K562 (cell line): ENCODE results near the gene PITPNB. TPM values are rescaled to one million over a fixed set of nuclear protein-coding genes. Genes with fewer than 3 reads are reported as not detected.
A peak's percentile ranks its signal among the peaks of the same experiment; 100 is the strongest.

Source experiments
- ATAC-seq: fragments of 200-7000 bp; cut with Tn5 transposase; 3 replicates; pipeline ENCODE4 v1.9.1; 2020; ENCODE audit warnings: moderate library complexity
- BruUV-seq: library from RNA; stranded (reverse); fragments of 400-500 nt; replicated peaks from 2 replicates; lab custom pipeline; 2021; lab: Mats Ljungman, UMichigan
- CTCF ChIA-PET: fragments of 300-600 bp; formaldehyde crosslinking; extraction: SDS; loops from one replicate; lab custom pipeline; 2021; ENCODE audit warnings: low intra/inter-chr PET ratio; lab: Yijun Ruan, JAX
- POLR2A ChIA-PET: fragments of 300-600, 350-650 bp; sonication (Branson Sonifier 250); formaldehyde crosslinking; extraction: SDS; loops from one replicate; lab custom pipeline; 2021; ENCODE audit warnings: antibody characterized with exemption, inconsistent platforms; lab: Yijun Ruan, JAX
- DNase-seq, 4 experiments: peaks; one replicate each; pipeline versions ENCODE4 v3.0.0 to v3.0.0-alpha.2; 2011 to 2018; ENCODE audit warnings: low spot score in 3 of 4, mixed read lengths in 3 of 4; ENCODE audit errors: extremely low read depth in 1 of 4
- FAIRE-seq: peaks from 2 replicates; lab custom pipeline; 2011; peaks lifted over from hg19 to GRCh38; lab: Jason Lieb, UNC
- H2AFZ ChIP-seq: 2 replicates; pipeline ENCODE4 v1.6.0; 2011; ENCODE audit warnings: low read depth, low read length, control low read depth, inconsistent platforms
- H3K27ac ChIP-seq: fragments of 200-600 bp; 3 replicates; pipeline ENCODE4 v1.8.0; 2011; ENCODE audit warnings: low read depth, mild to moderate bottlenecking, control low read depth, inconsistent platforms, low read length, moderate library complexity, mixed read lengths; ENCODE audit errors: extremely low read depth
- H3K27me3 ChIP-seq, 2 experiments: fragments of 300-600 bp in 1 of 2; 2 replicates in 1 of 2; 3 replicates in 1 of 2; pipeline versions ENCODE4 v1.6.0 to v1.8.0; 2011; ENCODE audit warnings: inconsistent platforms in 2 of 2, low read length in 2 of 2, mild to moderate bottlenecking in 1 of 2, mixed read lengths in 1 of 2, moderate library complexity in 1 of 2; ENCODE audit not compliant: control insufficient read depth in 2 of 2, insufficient read depth in 2 of 2
- H3K36me3 ChIP-seq: fragments of 300-600 bp; 3 replicates; pipeline ENCODE4 v1.8.0; 2011; ENCODE audit warnings: mild to moderate bottlenecking, low read length, inconsistent platforms; ENCODE audit not compliant: control insufficient read depth, insufficient read depth
- H3K4me1 ChIP-seq, 2 experiments: fragments of 200-600 bp in 1 of 2; replicated peaks in 1 of 2; 2 replicates in 1 of 2; 3 replicates in 1 of 2; pipeline versions ENCODE4 v1.5.1 to v1.8.0; 2011; ENCODE audit warnings: inconsistent platforms in 2 of 2, low read length in 2 of 2, mild to moderate bottlenecking in 1 of 2, mixed read lengths in 1 of 2, moderate library complexity in 1 of 2; ENCODE audit not compliant: control insufficient read depth in 2 of 2, insufficient read depth in 2 of 2
- H3K4me2 ChIP-seq: 2 replicates; pipeline ENCODE4 v1.6.1; 2011; ENCODE audit warnings: low read length, control low read depth, inconsistent platforms, mixed read lengths; ENCODE audit not compliant: insufficient read depth
- H3K4me3 ChIP-seq: fragments of 200-600 bp; sonication (generic), shearing (Covaris generic); 2 replicates; pipeline ENCODE4 v1.5.1; 2016; ENCODE audit warnings: control low read depth, inconsistent platforms
- H3K79me2 ChIP-seq: fragments of 200-600 bp; 3 replicates; pipeline ENCODE4 v1.8.0; 2011; ENCODE audit warnings: low read length, inconsistent platforms; ENCODE audit not compliant: control insufficient read depth, insufficient read depth
- H3K9ac ChIP-seq, 2 experiments: 2 replicates each; pipeline versions ENCODE4 v1.6.0 to v1.6.1; 2011; ENCODE audit warnings: low read depth in 2 of 2, low read length in 2 of 2, control low read depth in 1 of 2, inconsistent platforms in 1 of 2, mild to moderate bottlenecking in 1 of 2, mixed read lengths in 1 of 2; ENCODE audit not compliant: insufficient read depth in 1 of 2
- H3K9me1 ChIP-seq: one replicate; pipeline ENCODE4 v1.6.0; 2011; ENCODE audit warnings: inconsistent platforms, mild to moderate bottlenecking, low read length, moderate library complexity; ENCODE audit not compliant: control insufficient read depth, insufficient read depth
- H3K9me3 ChIP-seq: replicated peaks from 2 replicates; pipeline ENCODE4 v1.5.1; 2011; ENCODE audit warnings: low read depth, low read length, inconsistent platforms; ENCODE audit not compliant: control insufficient read depth, insufficient read depth
- H4K20me1 ChIP-seq: replicated peaks from 2 replicates; pipeline ENCODE4 v1.6.1; 2011; ENCODE audit warnings: low read length, inconsistent platforms, mixed read lengths; ENCODE audit not compliant: control insufficient read depth, insufficient read depth
- CEBPB ChIP-seq: fragments of 450-650 bp; IDR thresholded peaks from 2 replicates; pipeline ENCODE4 v1.6.1; 2016; ENCODE audit warnings: missing genetic modification characterization, missing compliant biosample characterization
- NFATC3 ChIP-seq: fragments of 450-650 bp; IDR thresholded peaks from 2 replicates; pipeline ENCODE4 v1.6.1; 2017; ENCODE audit warnings: mild to moderate bottlenecking
- RBFOX2 ChIP-seq: fragments of 200-400 bp; formaldehyde crosslinking; IDR thresholded peaks from 2 replicates; pipeline ENCODE4 v1.6.1; 2017; ENCODE audit warnings: low read depth, mild to moderate bottlenecking, low read length, moderate library complexity
- RBM22 ChIP-seq: fragments of 200-400 bp; formaldehyde crosslinking; IDR thresholded peaks from 2 replicates; pipeline ENCODE4 v1.6.1; 2018; ENCODE audit warnings: low read length, low read depth; ENCODE audit not compliant: poor library complexity, severe bottlenecking
- SIN3B ChIP-seq: fragments of 450-650 bp; IDR thresholded peaks from 2 replicates; pipeline ENCODE4 v1.6.1; 2017; ENCODE audit warnings: low read depth, mild to moderate bottlenecking, moderate library complexity
- SMAD3 ChIP-seq: fragments of 450-650 bp; formaldehyde crosslinking; conservative IDR thresholded peaks from 2 replicates; pipeline ENCODE4 v1.4.0; 2020; ENCODE audit warnings: mild to moderate bottlenecking
- TSC22D4 ChIP-seq: fragments of 450-650 bp; IDR thresholded peaks from 2 replicates; pipeline ENCODE4 v1.6.1; 2016; ENCODE audit warnings: missing genetic modification characterization, missing biosample characterization, control low read depth
- ZBTB11 ChIP-seq, 3 experiments: fragments of 200-800 bp in 1 of 3; fragments of 250-450 bp in 1 of 3; fragments of 450-650 bp in 1 of 3; sonication (Bioruptor Pico) in 1 of 3; sonication (Bioruptor generic) in 1 of 3; formaldehyde crosslinking in 1 of 3; IDR thresholded peaks; 2 replicates each; pipeline versions ENCODE4 v1.6.1 to v1.8.0; 2016 to 2022; ENCODE audit warnings: mild to moderate bottlenecking in 2 of 3, missing genetic modification characterization in 2 of 3, missing compliant biosample characterization in 1 of 3, moderate library complexity in 1 of 3
- ZC3H4 ChIP-seq: sonication (generic); formaldehyde crosslinking; IDR thresholded peaks from 2 replicates; pipeline ENCODE4 v1.9.0; 2021; ENCODE audit warnings: missing genetic modification reagents, borderline replicate concordance
- ZNF212 ChIP-seq: fragments of 450-650 bp; formaldehyde crosslinking; IDR thresholded peaks from 2 replicates; pipeline ENCODE4 v1.4.0; 2020; ENCODE audit warnings: mild to moderate bottlenecking
- WGBS: fragments of 100-300 bp; shearing (Covaris generic); methylation state at CpG from one replicate; pipeline ENCODE4 v1.1.6; 2016; ENCODE audit warnings: low coverage, mixed read lengths; ENCODE audit not compliant: insufficient coverage; ENCODE audit errors: missing lambda C conversion rate; 5-methylcytosine and 5-hydroxymethylcytosine counted together
- in situ Hi-C: fragments of 300-500 bp; cut with MboI; formaldehyde crosslinking; loops from 4 replicates; pipeline ENCODE4 v1.15.0; 2018; ENCODE audit warnings: inconsistent platforms, mixed read lengths
- intact Hi-C: fragments of 100-400 bp; cut with micrococcal nuclease; formaldehyde crosslinking; loops from 2 replicates; pipeline ENCODE4 v1.14.2; 2022
- polyA plus RNA-seq, 8 experiments: library from polyadenylated mRNA; depleted of rRNA in 4 of 8; stranded (reverse) in 5 of 8; unstranded in 3 of 8; fragments of >200 nt; fragmentation: Nextera tagmentation in 2 of 8; fragmentation: Illumina TruSeq in 1 of 8; extraction: Ambion mirVana in 2 of 8; extraction: Trizol in 1 of 8; gene quantifications; 2 replicates each; pipeline versions ENCODE4 v1.2.1 to v1.2.3, GENCODE V29; 2011 to 2014; ENCODE audit warnings: inconsistent platforms in 1 of 8, missing spikeins in 1 of 8
- total RNA-seq, 7 experiments: library from RNA; depleted of rRNA in 6 of 7; stranded (reverse); fragments of >200 nt in 6 of 7; fragmentation: Illumina TruSeq in 2 of 7; extraction: Trizol in 2 of 7; gene quantifications; 2 replicates each; pipeline versions ENCODE4 v1.2.1 to v1.2.3, GENCODE V29; 2011 to 2021; ENCODE audit warnings: low replicate concordance in 1 of 7

Gene PITPNB
- total and polyA plus RNA-seq, 9 of the 15 experiments (the other 6 are each of a cell fraction or from before 2014, with no cell fraction given): 13.1 to 52.4 (median 34.7) TPM

- ATAC-seq: no peak
- BruUV-seq: no TSS peak
- Histone ChIP-seq H3K9ac (no peak overlapping the region), H3K4me1 (peaks cover 0 to 4% of the 10 kb centered on the region in 2 experiments; a peak in 3 of 5 replicates), H3K36me3 (peaks cover 90% of the 10 kb centered on the region), H4K20me1 (no peaks in the 10 kb centered on the region; the same call in 1 of the 2 replicates), H3K4me2 (no peak overlapping the region), H2AFZ (no peak overlapping the region), H3K4me3 (no peak overlapping the region), H3K79me2 (no peaks in the 10 kb centered on the region), H3K9me1 (no peaks in the 10 kb centered on the region), H3K27ac (no peak overlapping the region), H3K27me3 (no peaks in the 10 kb centered on the region), H3K9me3 (no peaks in the 10 kb centered on the region)
- CTCF ChIA-PET: no interaction called here
- POLR2A ChIA-PET: no interaction called here
- intact Hi-C loops (no loop called here), in situ Hi-C loops (no loop called here)
- WGBS: 83% methylated on average over 6 of the region's 6 CpGs
- peak; percentile 79 for TF ChIP-seq CEBPB (tag)
- no peak for TF ChIP-seq SIN3B
- FAIRE-seq: no peak
- no peak for DNase-seq
Measured at GRCh38 chr22:27853424-27853823, 65.6 kb downstream of the PITPNB start.

DNA sequence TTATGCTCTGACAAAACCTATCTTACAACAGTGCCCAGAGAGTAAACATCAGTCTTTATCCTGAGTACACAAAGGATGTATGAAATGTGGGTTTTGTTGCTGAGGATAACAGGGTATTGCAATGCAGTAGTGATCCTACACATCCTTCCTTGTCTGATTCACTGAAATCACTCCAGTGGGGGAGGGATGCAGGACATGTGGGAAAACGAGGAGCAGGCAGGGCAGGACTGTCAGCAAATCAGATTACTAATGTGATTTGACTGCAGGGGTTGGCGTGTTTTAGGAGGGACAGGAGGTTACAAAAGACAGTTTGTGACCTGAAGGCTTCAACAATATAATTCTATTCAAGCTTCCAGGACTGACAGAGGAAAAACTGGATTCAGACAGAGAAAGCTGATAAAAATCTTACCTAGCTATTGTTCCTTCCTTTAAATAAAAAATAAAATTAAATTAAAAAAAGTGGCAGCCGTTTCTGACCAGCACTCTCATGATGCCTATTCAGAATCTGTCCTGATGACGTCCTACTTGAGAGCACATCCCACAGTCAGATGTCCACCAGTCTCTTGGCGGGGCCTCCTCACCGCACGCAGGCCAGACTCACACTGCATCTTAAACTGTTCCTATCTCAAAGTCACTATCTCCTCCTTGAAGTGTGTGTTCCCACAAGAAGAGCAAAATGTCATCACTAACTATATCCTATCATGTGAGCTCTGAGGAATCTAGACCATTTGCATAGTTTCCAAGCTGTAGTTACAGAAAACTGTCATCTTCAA, 66.9 kb downstream of the PITPNB start:
- in situ Hi-C loops: no loop called here
- BruUV-seq: TSS peak; percentile 35

More for the DNA sequence above, 66.9 kb downstream of the PITPNB start:
- CTCF ChIA-PET: no interaction called here
- no peak overlapping the region for H3K4me3 ChIP-seq
- DNase-seq (no peak), FAIRE-seq (no peak), ATAC-seq (no peak)
- no peak overlapping the region for H2AFZ ChIP-seq
- H3K9ac ChIP-seq: no peak overlapping the region
- H3K79me2 ChIP-seq: no peaks in the 10 kb centered on the region
- peaks cover 82% of the 10 kb centered on the region for H3K36me3 ChIP-seq
- peaks cover 0 to 11% of the 10 kb centered on the region in 2 experiments; a peak in 4 of 5 replicates for H3K4me1 ChIP-seq
- no peaks in the 10 kb centered on the region for H3K9me3 ChIP-seq
- no peak overlapping the region for H3K4me2 ChIP-seq
- peaks cover 2% of the 10 kb centered on the region for H4K20me1 ChIP-seq
- no peaks in the 10 kb centered on the region for H3K27me3 ChIP-seq
- intact Hi-C loops: no loop called here
- POLR2A ChIA-PET: no interaction called here
- H3K27ac ChIP-seq: no peak overlapping the region
- TF ChIP-seq NFATC3 (no peak), RBFOX2 (no peak), SMAD3 (CRISPR knock-in tag) (no peak), RBM22 (no peak), ZNF212 (CRISPR knock-in tag) (no peak), ZBTB11 (CRISPR knock-in tag; IDR thresholded peaks at IDR 0.05) (no peak), TSC22D4 (tag) (no peak), ZC3H4 (no peak)
- TF ChIP-seq, all 486 proteins: peak for 0
- 76% methylated on average over 7 of the region's 7 CpGs for WGBS
- H3K9me1 ChIP-seq: no peaks in the 10 kb centered on the region
